Tibial artery (tissue), 4 donors: ENCODE data around the gene PAQR8.

Experiments
- DNase-seq, 2 donors: peaks; one replicate each; pipeline ENCODE4 v3.0.0-alpha.2; 2019
- H3K27ac ChIP-seq, 2 donors: fragments of 200-600 bp; sonication (generic) in 1 of 2; 1 replicate in 1 of 2; 2 replicates in 1 of 2; pipeline ENCODE4 v1.5.1; 2018 to 2019; ENCODE audit warnings: mild to moderate bottlenecking in 1 of 2
- H3K27me3 ChIP-seq, 2 donors: fragments of 200-600 bp; sonication (generic) in 1 of 2; one replicate each; pipeline versions ENCODE4 v1.5.1 to v1.6.0; 2016 to 2019
- H3K36me3 ChIP-seq, 3 donors: fragments of 200-600 bp; sonication (generic) in 2 of 3; one replicate each; pipeline ENCODE4 v1.5.1; 2016 to 2019; ENCODE audit warnings: mild to moderate bottlenecking in 2 of 3
- H3K4me1 ChIP-seq, 4 donors: fragments of 200-600 bp; sonication (generic) in 2 of 4; 1 replicate in 3 of 4; 2 replicates in 1 of 4; pipeline ENCODE4 v1.5.1; 2016 to 2019
- H3K4me3 ChIP-seq, 2 donors: fragments of 200-600 bp; sonication (generic) in 1 of 2; 1 replicate in 1 of 2; 2 replicates in 1 of 2; pipeline ENCODE4 v1.5.1; 2018 to 2019; ENCODE audit warnings: mild to moderate bottlenecking in 2 of 2
- H3K9me3 ChIP-seq, 3 donors: fragments of 200-600 bp; sonication (generic) in 1 of 3; one replicate each; pipeline ENCODE4 v1.5.1; 2016 to 2019
- intact Hi-C: fragments of 100-400 bp; cut with DNase I; formaldehyde crosslinking; loops from one replicate; pipeline ENCODE4 v1.15.0; 2023; ENCODE audit warnings: low total_unique reads
- TF ChIP-seq, protein P1 (sequence below), 2 experiments: fragments of 200-600 bp in 1 of 2; fragments of 450-650 bp in 1 of 2; IDR thresholded peaks; one replicate each; pipeline ENCODE4 v1.5.1; 2017 to 2019; ENCODE audit warnings: antibody characterized with exemption in 2 of 2, mild to moderate bottlenecking in 1 of 2, moderate library complexity in 1 of 2

PAQR8 gene

GRCh38 chr6:52337633-52338290 is 24.2 kb upstream of the PAQR8 start:
- TF ChIP-seq, protein P1, sequence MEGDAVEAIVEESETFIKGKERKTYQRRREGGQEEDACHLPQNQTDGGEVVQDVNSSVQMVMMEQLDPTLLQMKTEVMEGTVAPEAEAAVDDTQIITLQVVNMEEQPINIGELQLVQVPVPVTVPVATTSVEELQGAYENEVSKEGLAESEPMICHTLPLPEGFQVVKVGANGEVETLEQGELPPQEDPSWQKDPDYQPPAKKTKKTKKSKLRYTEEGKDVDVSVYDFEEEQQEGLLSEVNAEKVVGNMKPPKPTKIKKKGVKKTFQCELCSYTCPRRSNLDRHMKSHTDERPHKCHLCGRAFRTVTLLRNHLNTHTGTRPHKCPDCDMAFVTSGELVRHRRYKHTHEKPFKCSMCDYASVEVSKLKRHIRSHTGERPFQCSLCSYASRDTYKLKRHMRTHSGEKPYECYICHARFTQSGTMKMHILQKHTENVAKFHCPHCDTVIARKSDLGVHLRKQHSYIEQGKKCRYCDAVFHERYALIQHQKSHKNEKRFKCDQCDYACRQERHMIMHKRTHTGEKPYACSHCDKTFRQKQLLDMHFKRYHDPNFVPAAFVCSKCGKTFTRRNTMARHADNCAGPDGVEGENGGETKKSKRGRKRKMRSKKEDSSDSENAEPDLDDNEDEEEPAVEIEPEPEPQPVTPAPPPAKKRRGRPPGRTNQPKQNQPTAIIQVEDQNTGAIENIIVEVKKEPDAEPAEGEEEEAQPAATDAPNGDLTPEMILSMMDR (IDR thresholded peaks at IDR 0.05), result no peak
- no peaks in the 10 kb centered on the region for H3K36me3 ChIP-seq
- intact Hi-C loops, result no loop called here
- no peaks in the 10 kb centered on the region for H3K27me3 ChIP-seq
- no peak overlapping the region for H3K4me3 ChIP-seq
- no peak overlapping the region for H3K27ac ChIP-seq
- no peaks in the 10 kb centered on the region for H3K9me3 ChIP-seq
- no peak for DNase-seq
- H3K4me1 ChIP-seq, result no peaks in the 10 kb centered on the region

DNA sequence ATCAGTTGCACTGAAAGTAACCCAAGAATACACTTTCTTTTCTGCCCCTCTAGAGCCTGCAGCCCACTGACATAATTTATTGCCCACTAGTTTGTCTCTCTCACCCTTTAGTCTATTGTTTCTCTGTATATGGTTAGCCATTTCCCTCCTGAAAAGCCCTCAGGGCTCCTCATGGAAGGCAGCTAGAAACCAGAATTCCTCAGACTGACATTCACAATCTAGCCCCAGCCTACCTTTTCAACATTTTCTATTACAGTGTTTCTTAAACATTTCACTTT is 21.4 kb upstream of the PAQR8 start:
- no peak for DNase-seq
- Histone ChIP-seq H3K27ac (no peak overlapping the region), H3K4me3 (no peak overlapping the region), H3K27me3 (no peaks in the 10 kb centered on the region), H3K4me1 (no peaks in the 10 kb centered on the region), H3K36me3 (no peaks in the 10 kb centered on the region), H3K9me3 (no peaks in the 10 kb centered on the region)
- intact Hi-C loops, result no loop called here
- TF ChIP-seq, protein P1 (IDR thresholded peaks at IDR 0.05), result no peak

- no peak overlapping the region for H3K27ac ChIP-seq
Measured at GRCh38 chr6:52341561-52342260, 20.2 kb upstream of the PAQR8 start.

GRCh38 chr6:52345311-52345710 is 16.6 kb upstream of the PAQR8 start:
- intact Hi-C loops, result no loop called here
- DNase-seq, result no peak
- Histone ChIP-seq H3K9me3 (no peaks in the 10 kb centered on the region), H3K36me3 (no peaks in the 10 kb centered on the region), H3K4me1 (no peaks in the 10 kb centered on the region), H3K27ac (no peak overlapping the region), H3K4me3 (no peak overlapping the region), H3K27me3 (no peaks in the 10 kb centered on the region)
- TF ChIP-seq, protein P1 (IDR thresholded peaks at IDR 0.05), result no peak

More at GRCh38 chr6:52341561-52342260, 20.2 kb upstream of the PAQR8 start:
- Histone ChIP-seq H3K27me3 (no peaks in the 10 kb centered on the region), H3K4me1 (no peaks in the 10 kb centered on the region), H3K4me3 (no peak overlapping the region), H3K36me3 (no peaks in the 10 kb centered on the region), H3K9me3 (no peaks in the 10 kb centered on the region)
- intact Hi-C loops, result no loop called here
- TF ChIP-seq, protein P1 (IDR thresholded peaks at IDR 0.05), result no peak
- no peak for DNase-seq

DNA sequence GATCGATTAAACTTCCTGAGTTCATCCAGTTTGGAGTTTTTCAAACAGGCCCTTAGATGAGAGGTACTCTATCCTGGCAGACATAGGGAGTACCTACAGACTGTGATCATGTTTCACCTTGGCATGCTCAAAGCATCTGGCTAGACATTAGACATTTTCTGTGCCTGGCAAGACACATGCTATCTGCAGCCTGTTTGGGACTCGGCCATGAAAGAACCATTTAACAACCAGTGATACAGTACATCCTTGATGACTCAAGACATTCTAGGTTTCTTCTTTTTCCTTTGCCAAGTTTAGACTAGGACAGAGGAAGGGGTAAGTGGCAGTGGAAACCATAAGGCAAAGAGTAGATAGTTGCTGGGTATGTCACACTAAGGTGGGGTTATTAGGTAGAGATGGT is 15.4 kb upstream of the PAQR8 start:
- Histone ChIP-seq H3K27me3 (no peaks in the 10 kb centered on the region), H3K27ac (no peak overlapping the region), H3K9me3 (no peaks in the 10 kb centered on the region), H3K36me3 (no peaks in the 10 kb centered on the region), H3K4me3 (no peak overlapping the region), H3K4me1 (no peaks in the 10 kb centered on the region)
- TF ChIP-seq, protein P1 (IDR thresholded peaks at IDR 0.05), result no peak
- intact Hi-C loops, result no loop called here
- DNase-seq, result no peak
